Gastroesophageal sphincter (tissue), 4 donors: ENCODE data around the gene POLN. TPM values are rescaled to one million over a fixed set of nuclear protein-coding genes. Genes with fewer than 3 reads are reported as not detected.

Source experiments
- ATAC-seq: fragments of 150-250 bp; one replicate; pipeline ENCODE4 v1.9.1; 2016; ENCODE audit warnings: mild to moderate bottlenecking, moderate library complexity
- H3K27ac ChIP-seq, 4 donors: fragments of 200-600 bp; sonication (generic) in 3 of 4; 1 replicate in 3 of 4; 2 replicates in 1 of 4; pipeline ENCODE4 v1.5.1; 2016 to 2019
- H3K27me3 ChIP-seq: fragments of 200-600 bp; sonication (generic); one replicate; pipeline ENCODE4 v1.5.1; 2019
- H3K36me3 ChIP-seq, 2 donors: fragments of 200-600 bp; sonication (generic); one replicate each; pipeline ENCODE4 v1.5.1; 2019; ENCODE audit warnings: control low read depth in 1 of 2
- H3K4me1 ChIP-seq, 3 donors: fragments of 200-600 bp; sonication (generic); 1 replicate in 2 of 3; 2 replicates in 1 of 3; pipeline ENCODE4 v1.5.1; 2016 to 2019; ENCODE audit warnings: control low read depth in 2 of 3
- H3K4me3 ChIP-seq, 2 donors: fragments of 200-600 bp; sonication (generic); one replicate each; pipeline ENCODE4 v1.5.1; 2019; ENCODE audit warnings: mild to moderate bottlenecking in 1 of 2, moderate library complexity in 1 of 2
- H3K9me3 ChIP-seq, 3 donors: fragments of 200-600 bp; sonication (generic); one replicate each; pipeline ENCODE4 v1.5.1; 2017 to 2019; ENCODE audit warnings: control low read depth in 2 of 3
- CTCF ChIP-seq, 4 experiments: fragments of 200-600 bp in 2 of 4; fragments of 450-650 bp in 2 of 4; sonication (generic) in 1 of 4; IDR thresholded peaks; one replicate each; pipeline ENCODE4 v1.5.1; 2017 to 2019; ENCODE audit warnings: antibody characterized with exemption in 4 of 4, mild to moderate bottlenecking in 2 of 4, moderate library complexity in 2 of 4
- EP300 ChIP-seq: sonication (generic); formaldehyde crosslinking; IDR thresholded peaks from one replicate; pipeline ENCODE4 v1.6.1; 2017; ENCODE audit warnings: antibody characterized with exemption, mild to moderate bottlenecking
- POLR2A ChIP-seq, 2 donors: fragments of 450-650 bp; IDR thresholded peaks; one replicate each; pipeline ENCODE4 v1.6.1; 2017; ENCODE audit warnings: antibody characterized with exemption in 2 of 2, mild to moderate bottlenecking in 2 of 2, moderate library complexity in 1 of 2
- POLR2AphosphoS5 ChIP-seq: sonication (generic); formaldehyde crosslinking; IDR thresholded peaks from one replicate; pipeline ENCODE4 v1.6.1; 2017; ENCODE audit warnings: antibody characterized with exemption
- WGBS, 2 donors: methylation state at CpG; one replicate each; pipeline ENCODE4 v1.1.5; 2018; ENCODE audit warnings: low coverage in 1 of 2; 5-methylcytosine and 5-hydroxymethylcytosine counted together
- total RNA-seq, 4 donors: library from RNA; depleted of rRNA; stranded (reverse); fragments of >200 nt; gene quantifications; one replicate each; pipeline ENCODE4 v1.1.0, GENCODE V29; 2016

The POLN gene
- total RNA-seq, 4 donors from 2014 or later = 1.5 to 4.6 (median 2.6) TPM

- WGBS, 2 donors = 86 to 98% methylated on average over 5 of the region's 5 CpGs
- ATAC-seq = no peak
- Histone ChIP-seq H3K9me3 (peaks cover 0 to 35% (median 0%) of the 10 kb centered on the region in 3 donors), H3K27me3 (no peaks in the 10 kb centered on the region), H3K36me3 (no peaks in the 10 kb centered on the region), H3K27ac (no peak overlapping the region), H3K4me1 (no peaks in the 10 kb centered on the region), H3K4me3 (no peak overlapping the region)
- TF ChIP-seq POLR2A (IDR thresholded peaks at IDR 0.05) (no peak), POLR2AphosphoS5 (no peak), EP300 (no peak), CTCF (IDR thresholded peaks at IDR 0.05) (no peak)
Measured at GRCh38 chr4:2103127-2103842, 138.6 kb downstream of the POLN start.

- Histone ChIP-seq H3K4me1 (no peaks in the 10 kb centered on the region), H3K27me3 (no peaks in the 10 kb centered on the region), H3K36me3 (no peaks in the 10 kb centered on the region), H3K4me3 (no peak overlapping the region), H3K9me3 (peaks cover 0 to 37% (median 0%) of the 10 kb centered on the region in 3 donors), H3K27ac (no peak overlapping the region)
- no peak for ATAC-seq
- TF ChIP-seq POLR2A (IDR thresholded peaks at IDR 0.05) = no peak
- no peak for TF ChIP-seq CTCF (IDR thresholded peaks at IDR 0.05)
- TF ChIP-seq EP300 = no peak
- TF ChIP-seq POLR2AphosphoS5 = no peak
- WGBS, 2 donors = 88 to 100% methylated on average over 1 to 2 of the region's 4 CpGs
Measured at GRCh38 chr4:2102045-2102883, 139.7 kb downstream of the POLN start.

GRCh38 chr4:2101346-2102044, 140.4 kb downstream of the POLN start:
- Histone ChIP-seq H3K27ac (no peak overlapping the region), H3K9me3 (peaks cover 0 to 45% (median 0%) of the 10 kb centered on the region in 3 donors), H3K4me3 (no peak overlapping the region), H3K36me3 (no peaks in the 10 kb centered on the region), H3K4me1 (no peaks in the 10 kb centered on the region), H3K27me3 (no peaks in the 10 kb centered on the region)
- TF ChIP-seq CTCF (IDR thresholded peaks at IDR 0.05) (no peak), POLR2AphosphoS5 (no peak), EP300 (no peak)
- 80 to 84% methylated on average over 5 of the region's 7 CpGs for WGBS, 2 donors
- no peak for ATAC-seq

- H3K9me3 ChIP-seq = peaks cover 0 to 19% (median 0%) of the 10 kb centered on the region in 3 donors
- no peak overlapping the region for H3K4me3 ChIP-seq
- WGBS, 2 donors = 0% methylated on average over 1 of the region's 7 CpGs; no CpG with 5 or more reads in 1 of the 2 donors
- no peak for ATAC-seq
- no peaks in the 10 kb centered on the region for H3K27me3 ChIP-seq
- H3K4me1 ChIP-seq = no peaks in the 10 kb centered on the region
- H3K36me3 ChIP-seq = no peaks in the 10 kb centered on the region
- TF ChIP-seq EP300 = no peak
- no peak for TF ChIP-seq POLR2A (IDR thresholded peaks at IDR 0.05)
- no peak for TF ChIP-seq CTCF (IDR thresholded peaks at IDR 0.05)
- no peak for TF ChIP-seq POLR2AphosphoS5
- no peak overlapping the region for H3K27ac ChIP-seq
Measured at GRCh38 chr4:2096073-2096609, 145.8 kb downstream of the POLN start.
